ENCODE results near the gene APOBR.

The APOBR gene

GRCh38 chr16:28529124-28529523 lies 34.7 kb downstream of the APOBR start:
- Histone ChIP-seq H3K27me3 (no peaks in the 10 kb centered on the region), H3K36me3 (no peaks in the 10 kb centered on the region), H3K27ac (no peak overlapping the region), H3K9me3 (replicated peaks in 1 of 11) (no peaks in the 10 kb centered on the region), H4K20me1 (no peaks in the 10 kb centered on the region), H3K4me2 (no peak overlapping the region), H3K9ac (no peak overlapping the region), H3K4me3 (no peak overlapping the region), H3K4me1 (peaks cover 0 to 35% (median 7%) of the 10 kb centered on the region in 10 experiments; a peak in 13 of 20 replicates)
- TF ChIP-seq Cebpa-rat (IDR thresholded peaks at IDR 0.05), result no peak

- no peaks in the 10 kb centered on the region for H3K36me3 ChIP-seq
- no peaks in the 10 kb centered on the region for H3K27me3 ChIP-seq
- H3K4me3 ChIP-seq, result no peak overlapping the region
- TF ChIP-seq Cebpa-rat (IDR thresholded peaks at IDR 0.05), result no peak
- H3K27ac ChIP-seq, result peak overlapping the region in 3 of 11 experiments; percentile 83 to 91 (median 88); a peak in 3 of 22 replicates
- H3K4me2 ChIP-seq, result peak overlapping the region in 3 of 11 experiments; percentile 8 to 75 (median 54); a peak in 6 of 22 replicates
- H4K20me1 ChIP-seq, result no peaks in the 10 kb centered on the region
- H3K9me3 ChIP-seq (replicated peaks in 1 of 11), result no peaks in the 10 kb centered on the region
- no peak overlapping the region for H3K9ac ChIP-seq
- H3K4me1 ChIP-seq, result peaks cover 0 to 49% (median 16%) of the 10 kb centered on the region in 10 experiments; a peak in 14 of 20 replicates
Measured at GRCh38 chr16:28531777-28532744, 37.6 kb downstream of the APOBR start.

- Histone ChIP-seq H3K27me3 (no peaks in the 10 kb centered on the region), H3K36me3 (no peaks in the 10 kb centered on the region), H4K20me1 (no peaks in the 10 kb centered on the region), H3K9ac (peak overlapping the region in 2 of 11 experiments; percentile 50 to 64; a peak in 3 of 22 replicates), H3K9me3 (replicated peaks in 1 of 11) (no peaks in the 10 kb centered on the region), H3K4me2 (peak overlapping the region in 5 of 11 experiments; percentile 18 to 80 (median 53); a peak in 8 of 22 replicates), H3K4me1 (peaks cover 0 to 57% (median 16%) of the 10 kb centered on the region in 10 experiments; a peak in 14 of 20 replicates), H3K27ac (peak overlapping the region in 8 of 11 experiments; percentile 21 to 91 (median 72); a peak in 13 of 22 replicates), H3K4me3 (no peak overlapping the region)
- TF ChIP-seq Cebpa-rat (IDR thresholded peaks at IDR 0.05), result no peak
Measured at GRCh38 chr16:28532940-28533647, 38.7 kb downstream of the APOBR start.

- H3K4me2 ChIP-seq, result peak overlapping the region in 7 of 11 experiments; percentile 30 to 80 (median 53); a peak in 14 of 22 replicates
- H3K4me3 ChIP-seq, result no peak overlapping the region
- no peaks in the 10 kb centered on the region for H3K27me3 ChIP-seq
- peaks cover 0 to 68% (median 16%) of the 10 kb centered on the region in 10 experiments; a peak in 14 of 20 replicates for H3K4me1 ChIP-seq
- no peaks in the 10 kb centered on the region for H3K9me3 ChIP-seq (replicated peaks in 1 of 11)
- peak; percentile 41 to 95 (median 64); a peak in 13 of 22 replicates for TF ChIP-seq Cebpa-rat (IDR thresholded peaks at IDR 0.05)
- H4K20me1 ChIP-seq, result no peaks in the 10 kb centered on the region
- H3K36me3 ChIP-seq, result no peaks in the 10 kb centered on the region
- peak overlapping the region; percentile 28 to 91 (median 69); a peak in 18 of 22 replicates for H3K27ac ChIP-seq
- peak overlapping the region in 3 of 11 experiments; percentile 50 to 72 (median 64); a peak in 6 of 22 replicates for H3K9ac ChIP-seq
Measured at GRCh38 chr16:28534542-28535373, 40.3 kb downstream of the APOBR start.

- Histone ChIP-seq H3K9ac (no peak overlapping the region), H3K36me3 (no peaks in the 10 kb centered on the region), H3K4me2 (no peak overlapping the region; a peak in 1 of 22 replicates), H3K27me3 (no peaks in the 10 kb centered on the region), H3K9me3 (replicated peaks in 1 of 11) (no peaks in the 10 kb centered on the region), H3K4me3 (no peak overlapping the region), H3K27ac (peak overlapping the region in 2 of 11 experiments; percentile 16 to 91; a peak in 2 of 22 replicates), H4K20me1 (no peaks in the 10 kb centered on the region), H3K4me1 (peaks cover 0 to 63% (median 16%) of the 10 kb centered on the region in 10 experiments; a peak in 14 of 20 replicates)
- no peak for TF ChIP-seq Cebpa-rat (IDR thresholded peaks at IDR 0.05)
Measured at GRCh38 chr16:28537076-28537475, 42.6 kb downstream of the APOBR start.

- Histone ChIP-seq H3K9me3 (replicated peaks in 1 of 11) (no peaks in the 10 kb centered on the region), H3K4me2 (peak overlapping the region in 3 of 11 experiments; percentile 20 to 42 (median 20); a peak in 4 of 22 replicates), H3K36me3 (no peaks in the 10 kb centered on the region), H3K27me3 (no peaks in the 10 kb centered on the region), H4K20me1 (no peaks in the 10 kb centered on the region), H3K4me3 (no peak overlapping the region), H3K9ac (peak overlapping the region in 2 of 11 experiments; percentile 6 to 7; a peak in 1 of 22 replicates), H3K4me1 (peaks cover 3 to 61% (median 20%) of the 10 kb centered on the region in 10 experiments; a peak in 17 of 20 replicates), H3K27ac (peak overlapping the region in 5 of 11 experiments; percentile 1 to 91 (median 29); a peak in 8 of 22 replicates)
- no peak for TF ChIP-seq Cebpa-rat (IDR thresholded peaks at IDR 0.05)
Measured at GRCh38 chr16:28537964-28538732, 43.7 kb downstream of the APOBR start.

- Histone ChIP-seq H4K20me1 (no peaks in the 10 kb centered on the region), H3K4me1 (peaks cover 5 to 58% (median 18%) of the 10 kb centered on the region in 10 experiments; a peak in 17 of 20 replicates), H3K9ac (peak within 1 kb of the TSS in 2 of 11 experiments; percentile 6 to 7; a peak in 1 of 22 replicates), H3K36me3 (no peaks in the 10 kb centered on the region), H3K4me3 (no peak within 1 kb of the TSS), H3K27me3 (no peaks in the 10 kb centered on the region), H3K27ac (peak within 1 kb of the TSS in 5 of 11 experiments; percentile 1 to 91 (median 29); a peak in 8 of 22 replicates), H3K4me2 (peak within 1 kb of the TSS in 3 of 11 experiments; percentile 20 to 42 (median 20); a peak in 5 of 22 replicates), H3K9me3 (replicated peaks in 1 of 11) (no peaks in the 10 kb centered on the region)
- no peak for TF ChIP-seq Cebpa-rat (IDR thresholded peaks at IDR 0.05)
Measured at GRCh38 chr16:28538733-28539596, 44.5 kb downstream of the APOBR start, which contains the start of gene NUPR1. Gene NUPR1, minus strand, starts transcription at chr16:28538974. Its CDS starts 67 bp downstream, at chr16:28538907.

All from BLaER1 treated with 17β-estradiol and CSF1 and Interleukin-3, amounts not matched to agents 10 nM and 100 nM (cell line).